Measurements from ENCODE around the gene AFAP1.

The AFAP1 gene

DNA sequence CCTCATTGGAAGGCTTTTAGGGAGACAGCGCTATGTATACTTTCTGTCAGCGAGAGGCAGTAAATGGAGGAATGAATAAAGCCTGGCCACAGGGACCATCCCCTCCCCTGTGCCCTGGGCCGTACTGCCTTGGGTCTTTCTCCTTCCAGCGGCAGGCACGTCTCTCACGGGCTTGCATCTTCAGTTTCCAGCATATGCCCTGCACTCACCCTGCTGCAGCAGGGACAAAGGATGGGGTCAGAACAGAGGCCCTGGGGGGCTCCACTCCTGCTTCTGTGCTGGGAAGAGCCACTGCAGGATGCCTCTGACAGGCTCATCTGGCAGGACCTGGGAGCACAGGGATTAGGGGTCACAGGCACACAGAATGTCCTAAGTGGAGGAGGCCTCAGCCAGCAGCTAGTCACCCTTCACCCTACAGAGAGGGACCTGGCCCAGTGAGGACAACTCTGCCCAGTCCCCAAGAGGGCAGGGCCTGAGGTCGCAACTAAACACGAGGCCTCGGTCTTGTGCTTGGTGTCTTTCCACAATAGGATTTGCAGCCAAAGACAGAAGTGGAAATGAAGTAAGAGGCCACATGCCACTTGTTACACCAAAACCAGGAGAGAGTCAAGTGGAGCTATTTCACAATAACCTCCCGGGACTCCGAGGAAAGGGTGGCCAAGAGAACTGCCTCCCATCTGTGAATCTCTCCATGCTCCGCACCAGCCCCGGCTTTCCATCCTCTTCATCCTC, 150.8 kb downstream of the AFAP1 start:
- DNase-seq (ENCODE audit: low read depth in 1 of 2, low spot score in 1 of 2): no peak

GRCh38 chr4:7788193-7788592, 151.5 kb downstream of the AFAP1 start:
- no peak for DNase-seq (ENCODE audit: low read depth in 1 of 2, low spot score in 1 of 2)

DNA sequence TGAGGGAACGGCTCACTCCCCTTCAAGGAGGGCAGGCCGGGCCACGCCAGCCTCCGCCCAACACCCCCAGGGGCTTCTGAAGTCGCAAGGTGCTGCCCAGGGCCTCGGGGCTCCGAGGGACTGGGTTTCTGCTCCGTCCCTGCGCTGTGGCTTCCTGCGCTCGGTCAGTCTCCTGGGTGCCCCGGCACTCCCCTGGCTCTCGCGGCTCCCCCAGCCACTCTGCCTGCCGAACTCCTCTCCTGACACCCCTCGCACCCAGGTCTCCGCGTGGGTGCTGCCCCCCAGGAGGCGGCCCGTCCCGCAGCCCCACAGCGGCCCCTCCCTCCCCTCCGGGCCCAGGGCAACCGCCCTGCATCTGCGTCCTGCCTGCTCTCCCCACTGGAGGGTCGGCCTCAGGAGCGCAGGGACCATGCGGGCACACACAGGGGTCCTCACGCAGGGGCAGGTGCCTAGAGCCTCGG, 151.9 kb downstream of the AFAP1 start:
- DNase-seq (ENCODE audit: low read depth in 1 of 2, low spot score in 1 of 2): no peak

- no peak for DNase-seq (ENCODE audit: low read depth in 1 of 2, low spot score in 1 of 2)
Measured at GRCh38 chr4:7787067-7787466, 152.6 kb downstream of the AFAP1 start.

- no peak for DNase-seq (ENCODE audit: low read depth in 1 of 2, low spot score in 1 of 2)
Measured at GRCh38 chr4:7786517-7786916, 153.1 kb downstream of the AFAP1 start.

DNA sequence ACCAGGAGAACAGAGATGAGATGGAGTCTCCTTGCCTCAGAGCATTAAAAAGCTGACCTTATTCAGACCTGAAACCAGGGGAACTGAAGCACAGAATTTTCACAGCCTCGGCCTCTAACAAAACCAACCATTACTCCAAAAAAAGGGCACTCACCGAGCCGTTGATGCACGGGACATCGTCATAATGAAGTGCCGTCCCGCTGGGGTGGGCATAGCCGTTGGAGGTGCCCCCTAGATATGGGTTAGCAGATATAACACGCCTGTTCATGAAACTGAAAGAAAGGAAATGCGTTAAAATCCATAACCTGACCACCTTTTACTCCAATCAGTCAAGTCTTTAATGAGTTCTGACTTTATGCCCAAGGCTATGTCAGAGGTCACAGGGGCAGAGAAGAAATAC, 153.6 kb downstream of the AFAP1 start:
- DNase-seq (ENCODE audit: low read depth in 1 of 2, low spot score in 1 of 2): no peak

- DNase-seq (ENCODE audit: low read depth in 1 of 2, low spot score in 1 of 2): no peak
Measured at GRCh38 chr4:7785017-7785416, 154.6 kb downstream of the AFAP1 start.

DNA sequence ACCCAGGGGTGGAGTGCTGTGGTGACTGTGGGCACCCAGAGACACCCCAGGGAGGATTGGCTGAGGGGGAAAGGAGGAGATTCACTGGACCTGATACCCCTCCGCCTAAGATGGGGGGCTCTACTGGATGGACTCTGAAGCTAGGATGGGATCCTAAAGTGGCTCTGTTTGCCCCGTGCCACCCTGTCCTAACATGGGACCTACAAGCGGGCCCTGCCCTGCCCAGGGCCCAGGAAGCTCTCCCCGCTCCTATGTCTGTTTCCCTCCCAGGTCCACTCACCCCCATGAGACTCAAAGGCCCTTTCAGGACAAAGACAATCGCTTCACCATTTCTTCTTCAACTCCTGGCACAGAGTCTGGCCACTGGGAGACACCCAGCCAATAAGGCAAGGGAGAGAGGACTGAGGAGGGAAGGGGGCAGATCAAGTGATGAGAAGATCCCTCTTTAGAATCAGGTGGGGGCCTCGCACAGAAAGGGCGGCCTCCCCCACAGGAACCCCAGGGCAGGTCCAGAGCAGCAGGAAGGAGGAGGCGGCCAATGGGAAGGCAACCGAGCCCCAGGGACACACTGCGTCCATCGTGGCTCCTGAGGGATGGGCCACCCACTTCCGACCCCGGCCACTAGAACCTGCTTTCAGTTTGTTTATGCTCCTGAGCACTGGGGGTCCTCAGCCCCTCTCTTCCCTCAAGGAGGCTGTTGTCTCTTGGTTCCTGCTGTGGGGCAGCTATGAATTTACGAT, 155.4 kb downstream of the AFAP1 start:
- DNase-seq (ENCODE audit: low read depth in 1 of 2, low spot score in 1 of 2): no peak

- no peak for DNase-seq (ENCODE audit: low read depth in 1 of 2, low spot score in 1 of 2)
Measured at GRCh38 chr4:7783541-7783940, 156.1 kb downstream of the AFAP1 start.

- no peak for DNase-seq (ENCODE audit: low read depth in 1 of 2, low spot score in 1 of 2)
Measured at GRCh38 chr4:7782783-7783182, 156.9 kb downstream of the AFAP1 start.

GRCh38 chr4:7781993-7782392, 157.7 kb downstream of the AFAP1 start:
- no peak for DNase-seq (ENCODE audit: low read depth in 1 of 2, low spot score in 1 of 2)

- DNase-seq (ENCODE audit: low read depth in 1 of 2, low spot score in 1 of 2): no peak
Measured at GRCh38 chr4:7781366-7781765, 158.3 kb downstream of the AFAP1 start.

- DNase-seq (ENCODE audit: low read depth in 1 of 2, low spot score in 1 of 2): no peak
Measured at GRCh38 chr4:7780751-7781348, 158.8 kb downstream of the AFAP1 start.

GRCh38 chr4:7779432-7779768, 160.3 kb downstream of the AFAP1 start:
- DNase-seq (ENCODE audit: low read depth in 1 of 2, low spot score in 1 of 2): no peak

DNA sequence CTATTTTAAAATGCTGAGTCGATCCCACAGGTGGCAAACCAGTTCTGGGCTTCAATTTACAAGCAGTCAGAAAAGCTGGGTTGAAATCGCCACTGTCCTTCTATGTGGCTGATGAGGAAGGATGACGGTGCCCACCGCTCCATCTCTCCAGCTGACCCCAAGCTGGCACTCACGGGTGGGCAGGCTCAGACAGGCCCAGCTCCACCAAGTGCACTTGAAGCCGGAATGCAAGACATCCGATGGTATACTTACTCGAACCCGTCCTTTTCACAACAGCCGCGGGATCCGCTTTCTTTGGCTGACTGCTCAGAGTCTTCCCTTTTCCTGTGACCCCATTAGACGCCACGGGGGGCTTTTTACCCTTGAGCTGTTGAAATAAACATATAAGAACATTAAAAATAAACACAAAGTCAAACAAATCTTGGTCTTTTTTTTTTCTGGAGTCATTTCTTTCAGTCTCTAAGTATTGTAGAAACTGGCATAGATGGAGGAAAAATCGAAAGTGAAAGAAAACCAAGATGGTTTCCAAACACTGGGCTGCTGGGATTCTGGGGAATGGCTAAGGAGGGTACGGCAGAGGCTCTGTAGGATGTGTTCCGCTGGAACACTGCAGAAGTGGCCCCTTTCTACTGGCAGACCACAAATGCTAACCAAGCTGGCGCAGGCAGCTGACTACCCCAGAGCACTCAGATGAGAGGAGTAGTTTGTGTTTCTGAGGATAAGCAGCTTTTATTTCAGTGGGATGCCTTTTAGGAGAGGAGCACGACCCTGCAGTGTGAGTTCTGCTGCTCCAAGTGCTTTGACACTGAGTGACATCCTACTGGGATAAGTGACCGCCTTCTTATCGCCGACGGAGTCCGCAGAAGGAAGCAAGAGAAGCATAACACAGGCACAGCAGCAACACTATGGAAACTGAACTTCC, 160.9 kb downstream of the AFAP1 start:
- DNase-seq (ENCODE audit: low read depth in 1 of 2, low spot score in 1 of 2): no peak

DNA sequence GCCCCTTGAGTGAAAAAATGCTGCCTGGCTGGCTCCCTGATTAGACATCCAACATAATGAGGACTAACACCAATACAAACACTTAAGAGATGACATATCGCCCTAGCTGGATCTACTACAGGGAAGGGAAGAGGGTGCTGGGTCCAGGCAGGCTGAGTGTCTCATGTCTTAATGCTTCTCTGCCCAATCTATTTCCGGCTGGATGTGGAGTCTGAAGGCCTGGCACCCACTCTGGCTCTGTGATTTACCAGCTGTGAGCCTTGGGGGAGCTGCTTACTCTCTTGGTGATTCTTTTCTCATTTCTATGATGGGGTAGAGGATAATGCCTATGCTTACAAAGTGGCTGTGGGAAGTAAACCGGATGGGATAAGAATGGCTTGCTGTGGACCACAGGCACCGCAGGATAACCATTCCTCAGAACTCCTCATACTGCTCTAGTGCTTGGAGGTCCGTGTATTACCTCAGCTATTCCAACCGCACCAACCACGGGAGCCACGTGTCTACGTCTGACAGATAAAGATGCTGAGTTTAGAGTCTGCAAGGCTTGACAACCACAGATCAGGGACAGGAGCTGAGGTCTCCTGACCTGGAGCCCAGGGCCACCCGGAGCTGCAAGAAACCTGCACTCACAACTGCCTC, 161.7 kb downstream of the AFAP1 start:
- DNase-seq (ENCODE audit: low read depth in 1 of 2, low spot score in 1 of 2): no peak

DNA sequence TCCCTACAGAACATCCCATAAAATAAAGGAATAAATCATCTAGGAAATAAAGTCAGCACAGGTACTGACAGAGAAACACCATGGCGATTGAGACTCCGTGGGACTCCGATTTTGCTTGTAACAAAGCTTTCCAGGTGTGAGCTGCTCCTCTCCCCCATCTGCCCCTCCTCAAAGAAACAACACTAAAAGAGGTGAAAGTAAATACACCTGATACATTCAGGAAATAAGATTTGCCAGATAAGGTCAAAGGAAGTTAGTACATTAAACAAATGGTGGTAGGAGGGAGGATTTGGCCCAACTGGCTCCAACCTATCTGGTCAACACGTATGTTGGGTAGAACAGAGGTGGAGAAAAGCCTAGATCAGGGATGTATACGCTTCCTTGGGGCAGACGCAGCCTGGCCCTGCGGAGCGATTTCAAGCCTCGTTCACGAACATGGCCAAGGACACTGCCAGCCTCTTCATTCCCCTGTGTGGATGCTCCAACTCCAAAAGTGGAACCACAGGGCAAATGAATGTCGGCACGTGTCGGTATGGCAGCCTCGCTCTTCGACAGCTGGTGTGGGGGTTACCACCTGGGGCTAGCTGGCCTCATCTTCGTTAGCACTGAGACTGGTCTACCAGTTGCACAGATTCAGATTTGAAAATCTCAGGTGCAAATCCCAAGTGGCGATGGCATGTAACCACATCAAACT, 162.5 kb downstream of the AFAP1 start:
- DNase-seq (ENCODE audit: low read depth in 1 of 2, low spot score in 1 of 2): no peak

DNA sequence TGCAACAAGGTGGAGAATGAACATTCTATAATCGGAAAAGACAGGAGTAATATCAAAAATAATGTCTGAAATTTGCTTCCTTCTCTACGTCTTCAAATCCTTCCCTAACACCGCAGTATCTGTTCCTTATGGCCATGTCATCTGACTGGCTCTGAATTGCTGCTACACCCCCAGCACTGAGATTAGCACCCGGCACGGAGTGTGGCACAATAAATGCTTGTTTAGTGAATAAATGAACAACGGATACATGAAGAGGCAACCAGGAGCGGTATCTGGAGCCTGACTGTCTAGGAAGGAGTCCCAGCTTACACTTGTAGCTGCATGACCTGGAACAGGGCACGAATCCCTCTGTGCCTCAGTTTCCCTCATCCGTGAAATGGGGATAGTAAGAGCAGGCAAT, 164.3 kb downstream of the AFAP1 start:
- no peak for DNase-seq (ENCODE audit: low read depth in 1 of 2, low spot score in 1 of 2)

DNA sequence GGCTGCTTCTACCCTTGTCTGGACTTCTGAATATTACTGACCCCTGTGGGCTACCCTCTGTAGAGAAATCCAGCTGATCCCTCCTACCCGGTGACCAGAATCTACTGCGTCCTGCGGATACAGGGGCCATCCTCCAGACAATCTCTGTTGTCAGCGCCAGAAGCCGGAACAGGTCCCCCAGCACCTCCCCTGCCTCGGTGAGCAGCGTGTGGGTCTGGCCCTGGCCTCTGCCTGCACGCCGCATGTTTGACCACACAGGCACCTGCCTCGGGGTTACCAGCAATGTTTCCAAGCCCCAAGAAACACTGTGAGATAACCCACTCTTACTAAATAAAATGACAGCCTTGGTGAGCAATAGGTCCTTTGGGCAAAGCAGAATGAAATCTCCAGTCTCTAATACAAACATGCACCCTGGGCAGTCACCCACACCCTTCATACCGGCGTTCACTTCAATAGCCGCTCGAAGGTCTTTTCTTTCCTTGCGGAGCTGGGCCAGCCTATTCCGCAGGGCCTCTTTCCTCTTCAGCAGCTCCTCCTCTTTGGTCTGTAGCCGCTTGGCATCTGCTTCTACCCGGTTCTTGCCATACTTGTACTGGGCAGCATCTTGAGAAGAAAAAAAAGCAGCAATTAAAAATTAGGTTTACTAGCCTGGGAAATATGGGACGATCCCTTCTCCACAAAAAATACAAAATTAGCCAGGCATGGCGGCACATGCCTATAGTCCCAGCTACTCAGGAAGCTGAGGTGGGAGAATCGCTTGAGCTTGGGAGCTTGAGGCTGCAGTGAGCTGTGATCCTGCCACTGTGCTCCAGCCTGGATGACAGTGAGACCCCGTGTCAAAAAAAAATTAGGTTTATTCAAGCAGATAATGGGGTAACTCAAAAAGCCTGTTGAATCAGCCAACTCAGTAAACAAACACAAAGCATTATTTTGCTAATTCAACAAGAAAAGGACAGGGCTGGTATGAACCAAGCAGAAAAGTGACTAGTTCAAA, 165.1 kb downstream of the AFAP1 start:
- DNase-seq (ENCODE audit: low read depth in 1 of 2, low spot score in 1 of 2): no peak

All from activated T-helper 1 cell treated with anti-CD3 and anti-CD28 coated beads, Interleukin-2, amount 50 U/mL, for 16 hours (primary cell).